Thoracic aorta (tissue), 2 donors: ENCODE measurements around the gene CRB3. TPM values are rescaled to one million over a fixed set of nuclear protein-coding genes. Genes with fewer than 3 reads are reported as not detected.

Experiments
- ATAC-seq: fragments of 150-250 bp; one replicate; pipeline ENCODE4 v1.8.0; 2017; ENCODE audit warnings: low read depth; ENCODE audit not compliant: insufficient number of reproducible peaks, low FRiP score
- DNase-seq: peaks from one replicate; pipeline ENCODE4 v3.0.0-alpha.2; 2020; ENCODE audit warnings: low spot score
- H3K27ac ChIP-seq, 2 donors: fragments of 200-600 bp; sonication (generic); 1 replicate in 1 of 2; 2 replicates in 1 of 2; pipeline ENCODE4 v1.5.1; 2016; ENCODE audit warnings: mild to moderate bottlenecking in 2 of 2, moderate library complexity in 2 of 2
- H3K27me3 ChIP-seq: fragments of 200-600 bp; sonication (generic); replicated peaks from 2 replicates; pipeline ENCODE4 v1.6.0; 2016; ENCODE audit warnings: mild to moderate bottlenecking; ENCODE audit not compliant: insufficient read depth
- H3K36me3 ChIP-seq: fragments of 200-600 bp; sonication (generic); one replicate; pipeline ENCODE4 v1.5.1; 2016
- H3K4me1 ChIP-seq, 2 donors: fragments of 200-600 bp; sonication (generic); 1 replicate in 1 of 2; 2 replicates in 1 of 2; pipeline versions ENCODE4 v1.5.1 to v1.6.0; 2016; ENCODE audit warnings: low read depth in 2 of 2, mild to moderate bottlenecking in 1 of 2; ENCODE audit not compliant: control insufficient read depth in 1 of 2
- H3K4me3 ChIP-seq: fragments of 200-600 bp; sonication (generic); 2 replicates; pipeline ENCODE4 v1.5.1; 2016; ENCODE audit warnings: mild to moderate bottlenecking
- H3K9me3 ChIP-seq: fragments of 200-600 bp; sonication (generic); 2 replicates; pipeline ENCODE4 v1.5.1; 2016
- CTCF ChIP-seq: fragments of 200-600 bp; sonication (generic); IDR thresholded peaks from one replicate; pipeline ENCODE4 v1.5.1; 2019; ENCODE audit warnings: antibody characterized with exemption
- total RNA-seq, 2 donors: library from RNA; depleted of rRNA; stranded (reverse); fragments of >200 nt; gene quantifications; one replicate each; pipeline versions ENCODE4 v1.1.0 to v1.2.3, GENCODE V29; 2016

The CRB3 gene
- total RNA-seq, 2 donors from 2014 or later = 0.54 to 2.1 TPM

GRCh38 chr19:6440905-6441304, 23.2 kb upstream of the CRB3 start:
- H3K27ac ChIP-seq = no peak overlapping the region
- peaks cover 3% of the 10 kb centered on the region for H3K36me3 ChIP-seq
- TF ChIP-seq CTCF = no peak
- no peaks in the 10 kb centered on the region for H3K9me3 ChIP-seq
- DNase-seq (no peak), ATAC-seq (no peak)
- no peaks in the 10 kb centered on the region for H3K27me3 ChIP-seq
- H3K4me3 ChIP-seq = no peak overlapping the region
- no peaks in the 10 kb centered on the region for H3K4me1 ChIP-seq

- no peak for TF ChIP-seq CTCF
- H3K9me3 ChIP-seq = no peaks in the 10 kb centered on the region
- H3K4me3 ChIP-seq = no peak overlapping the region
- DNase-seq (no peak), ATAC-seq (no peak)
- no peaks in the 10 kb centered on the region for H3K4me1 ChIP-seq
- no peaks in the 10 kb centered on the region for H3K27me3 ChIP-seq
- H3K27ac ChIP-seq = no peak overlapping the region
- H3K36me3 ChIP-seq = peaks cover 13% of the 10 kb centered on the region
These were observed 21.9 kb upstream of the CRB3 start for GRCh38 chr19:6442087-6442688.

- no peaks in the 10 kb centered on the region for H3K4me1 ChIP-seq
- peaks cover 13% of the 10 kb centered on the region for H3K36me3 ChIP-seq
- DNase-seq = no peak
- ATAC-seq = no peak
- H3K4me3 ChIP-seq = no peak overlapping the region
- H3K9me3 ChIP-seq = no peaks in the 10 kb centered on the region
- H3K27ac ChIP-seq = no peak overlapping the region
- TF ChIP-seq CTCF = no peak
- H3K27me3 ChIP-seq = no peaks in the 10 kb centered on the region
These were observed 20.1 kb upstream of the CRB3 start for GRCh38 chr19:6443986-6444385.

GRCh38 chr19:6446452-6446851, 17.6 kb upstream of the CRB3 start:
- no peak for TF ChIP-seq CTCF
- DNase-seq (no peak), ATAC-seq (no peak)
- Histone ChIP-seq H3K9me3 (no peaks in the 10 kb centered on the region), H3K36me3 (peaks cover 13% of the 10 kb centered on the region), H3K4me1 (no peaks in the 10 kb centered on the region), H3K27me3 (no peaks in the 10 kb centered on the region), H3K27ac (no peak overlapping the region), H3K4me3 (no peak overlapping the region)

- no peak overlapping the region for H3K4me3 ChIP-seq
- H3K4me1 ChIP-seq = no peaks in the 10 kb centered on the region
- H3K27ac ChIP-seq = no peak overlapping the region
- H3K9me3 ChIP-seq = no peaks in the 10 kb centered on the region
- DNase-seq (no peak), ATAC-seq (no peak)
- no peaks in the 10 kb centered on the region for H3K27me3 ChIP-seq
- peaks cover 18% of the 10 kb centered on the region for H3K36me3 ChIP-seq
- TF ChIP-seq CTCF = no peak
These were observed 16.0 kb upstream of the CRB3 start for GRCh38 chr19:6448045-6448444.
